ENCODE results near the gene FLACC1.
"Not testable (repeated sequence)": the region's sequence is repeated elsewhere in the genome, so short reads cannot be mapped to it uniquely, and the experiment has no call there.

The FLACC1 gene

DNA sequence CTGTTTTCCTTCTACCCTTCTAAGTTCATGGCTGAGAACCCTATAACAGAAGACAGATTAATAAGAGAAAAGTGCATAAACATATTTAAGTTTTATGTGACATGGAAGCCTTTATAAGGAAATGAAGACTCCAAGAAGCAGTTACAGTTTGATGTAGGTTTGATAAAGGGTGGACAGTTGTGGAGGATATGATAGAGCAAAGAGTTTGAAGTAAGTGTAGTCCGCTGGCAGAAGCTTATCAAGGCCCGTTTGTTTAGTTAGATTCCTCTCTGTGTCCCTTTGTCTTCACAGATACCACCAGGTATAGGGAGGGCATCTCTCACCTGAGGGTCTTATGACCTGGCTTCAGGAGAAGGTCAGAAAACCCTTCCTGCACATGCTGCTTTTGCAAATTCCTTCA, 107.3 kb downstream of the FLACC1 start:
- no peak for DNase-seq

DNA sequence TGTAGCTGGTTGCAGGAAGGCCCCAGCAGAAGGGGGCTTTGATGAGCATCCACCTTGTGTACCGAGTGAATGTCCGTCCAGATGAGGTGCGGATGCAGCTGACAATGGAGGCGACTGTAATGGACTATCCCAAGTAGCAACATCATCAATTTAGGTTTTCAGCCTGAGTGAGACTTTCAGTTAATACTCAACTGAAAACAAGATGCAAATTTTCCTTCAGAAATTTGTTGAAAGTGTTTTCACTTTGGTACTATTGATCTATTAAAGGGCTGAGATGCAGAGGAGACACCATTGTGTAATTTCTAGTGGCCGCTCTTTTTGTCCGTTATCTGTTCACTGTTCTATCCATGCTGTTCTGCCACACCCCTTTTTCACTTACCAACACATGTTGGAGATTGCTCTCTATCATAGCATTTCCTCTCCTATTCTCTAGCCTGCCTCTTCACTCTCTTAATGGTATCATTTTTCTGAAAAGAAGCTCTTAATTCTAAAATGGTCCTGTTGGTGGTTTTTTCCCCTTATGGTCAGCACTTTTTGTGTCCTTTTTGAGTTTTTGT, 108.8 kb downstream of the FLACC1 start:
- no peak for DNase-seq

DNA sequence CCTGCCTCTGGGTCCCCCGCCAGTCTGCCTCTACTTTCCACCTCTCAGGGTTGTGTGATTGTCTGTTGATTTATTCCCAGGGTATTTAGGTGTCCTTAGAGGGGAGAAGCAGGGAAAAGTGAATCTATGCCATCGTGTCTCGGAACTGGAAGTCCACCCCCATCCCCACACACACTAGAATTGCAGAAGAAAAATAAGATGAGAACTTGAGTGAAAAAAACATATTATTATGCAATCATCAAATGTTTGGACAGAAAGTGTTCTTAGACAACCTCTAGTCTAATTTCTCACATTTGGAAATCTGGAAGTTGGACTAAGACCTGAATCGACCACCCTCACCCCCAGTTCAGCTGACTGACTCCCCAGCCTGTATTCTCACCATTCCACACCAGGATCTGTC, 110.9 kb downstream of the FLACC1 start:
- DNase-seq = no peak

DNA sequence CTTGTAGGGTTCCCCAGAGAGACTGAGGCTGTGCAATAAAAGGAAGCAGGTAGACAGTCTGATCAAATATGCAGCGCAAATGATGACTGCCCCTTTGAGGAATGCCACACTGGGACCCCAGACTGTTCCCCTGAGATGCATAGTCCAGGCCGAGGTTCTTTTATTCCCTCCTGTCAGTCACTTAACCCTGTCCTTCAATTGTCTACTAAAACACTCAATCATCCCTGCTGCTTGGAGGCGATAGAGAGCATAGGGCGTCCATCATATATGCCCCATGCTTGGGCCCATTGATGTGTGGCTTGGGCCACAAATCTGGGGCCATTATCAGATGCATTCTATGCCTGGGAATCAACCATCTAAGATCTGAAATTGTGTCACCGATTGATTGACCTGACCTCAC, 112.3 kb downstream of the FLACC1 start:
- DNase-seq = no peak

DNA sequence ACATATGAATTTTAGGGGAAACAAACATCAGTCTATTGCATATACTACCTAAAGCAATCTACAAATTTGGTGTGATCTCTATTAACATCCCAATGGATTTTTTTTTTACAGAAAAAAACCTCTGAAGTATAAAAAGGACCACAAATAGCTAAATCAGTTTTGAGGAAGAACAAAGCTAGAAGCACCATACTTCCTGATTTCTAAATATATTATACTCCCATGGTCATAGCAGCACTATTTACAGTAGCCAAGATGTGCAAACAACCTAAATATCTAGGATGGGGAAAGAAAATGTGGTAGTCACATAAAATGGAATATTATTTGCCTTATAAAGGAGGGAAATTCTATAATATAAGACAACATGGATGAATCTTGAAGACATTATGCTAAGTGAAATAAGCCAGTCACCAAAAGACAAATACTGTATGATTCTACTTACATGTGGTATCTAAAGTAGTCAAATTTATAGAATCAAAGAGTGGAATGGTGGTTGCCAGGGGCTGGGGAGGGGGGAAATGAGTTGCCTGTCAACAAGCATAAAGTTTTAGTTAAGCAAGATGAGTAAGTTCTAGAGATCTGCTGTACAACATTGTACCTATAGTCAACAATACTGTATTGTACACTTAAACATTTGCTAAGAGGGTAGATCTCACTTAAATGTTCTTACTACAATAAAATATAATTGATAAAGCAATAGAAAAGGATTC, 114.4 kb downstream of the FLACC1 start:
- DNase-seq = no peak

DNA sequence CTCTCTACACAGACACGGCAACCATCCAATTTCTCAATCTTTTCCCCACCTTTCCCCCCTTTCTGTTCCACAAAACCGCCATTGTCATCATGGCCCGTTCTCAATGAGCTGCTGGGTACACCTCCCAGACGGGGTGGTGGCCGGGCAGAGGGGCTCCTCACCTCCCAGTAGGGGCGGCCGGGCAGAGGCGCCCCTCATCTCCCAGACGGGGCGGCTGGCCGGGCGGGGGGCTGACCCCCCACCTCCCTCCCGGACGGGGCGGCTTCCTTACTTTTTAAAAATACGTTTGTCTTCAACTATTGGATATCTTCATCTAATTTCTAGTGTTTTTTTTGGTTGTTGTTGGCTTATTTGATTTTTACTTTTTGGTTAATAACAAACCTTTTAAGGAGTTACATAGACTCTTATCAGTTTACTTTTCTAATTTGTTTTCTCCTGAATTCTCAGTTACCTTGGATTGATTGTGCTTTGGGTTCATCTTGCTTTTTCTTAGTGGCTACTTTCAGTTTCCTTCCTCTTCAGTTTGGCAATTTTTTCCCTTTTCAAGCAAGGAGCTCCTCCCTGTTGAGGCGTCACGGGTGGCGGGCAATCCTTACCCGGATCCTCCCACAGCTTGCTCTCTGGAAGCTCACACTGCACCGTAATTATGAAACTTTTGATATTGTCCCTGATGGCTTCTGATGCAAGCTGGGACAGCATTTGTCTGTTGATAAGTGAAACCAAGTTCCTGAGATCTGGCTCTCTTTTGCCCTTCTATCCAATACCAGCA, 117.8 kb downstream of the FLACC1 start:
- not testable (repeated sequence) for DNase-seq
